HCT116 (cell line): Measurements from ENCODE around the gene LDLRAD4.

Experiments used
- CEBPB ChIP-seq: IDR thresholded peaks from 2 replicates; pipeline ENCODE4 v1.6.1; 2012; ENCODE audit warnings: low read depth
- EZH2 ChIP-seq: fragments of 200-600 bp; sonication (generic); IDR thresholded peaks from 2 replicates; pipeline ENCODE4 v1.6.1; 2017; ENCODE audit warnings: antibody characterized with exemption, mixed run types
- EZH2phosphoT487 ChIP-seq: fragments of 200-600 bp; IDR thresholded peaks from 2 replicates; pipeline ENCODE4 v1.6.1; 2018; ENCODE audit warnings: antibody characterized with exemption, borderline replicate concordance
- POLR2A ChIP-seq: IDR thresholded peaks from 2 replicates; pipeline ENCODE4 v1.7.0; 2011; ENCODE audit warnings: borderline replicate concordance; ENCODE audit not compliant: insufficient read depth, insufficient read length; ENCODE audit errors: extremely low read depth
- POLR2AphosphoS5 ChIP-seq: IDR thresholded peaks from 2 replicates; pipeline ENCODE4 v1.6.1; 2011; ENCODE audit warnings: mild to moderate bottlenecking, low read depth, low read length, moderate library complexity
- YY1 ChIP-seq: IDR thresholded peaks from 2 replicates; pipeline ENCODE4 v1.6.1; 2011; ENCODE audit warnings: low read length, low read depth, moderate library complexity, mild to moderate bottlenecking; ENCODE audit not compliant: insufficient replicate concordance; ENCODE audit errors: extremely low read depth
- ZFX ChIP-seq: fragments of 450-650 bp; IDR thresholded peaks from 2 replicates; pipeline ENCODE4 v1.6.1; 2017
- TF ChIP-seq, protein P1 (sequence below), 3 experiments: fragments of 200-600 bp in 1 of 3; sonication (generic) in 1 of 3; IDR thresholded peaks in 2 of 3; conservative IDR thresholded peaks in 1 of 3; 2 replicates each; pipeline ENCODE4 v1.5.1; 2012 to 2017; ENCODE audit warnings: low read depth in 2 of 3, low read length in 2 of 3, antibody characterized with exemption in 1 of 3, borderline replicate concordance in 1 of 3, control low read depth in 1 of 3, mild to moderate bottlenecking in 1 of 3, mixed read lengths in 1 of 3, mixed run types in 1 of 3, moderate library complexity in 1 of 3; ENCODE audit not compliant: insufficient read depth in 1 of 3

DNA sequence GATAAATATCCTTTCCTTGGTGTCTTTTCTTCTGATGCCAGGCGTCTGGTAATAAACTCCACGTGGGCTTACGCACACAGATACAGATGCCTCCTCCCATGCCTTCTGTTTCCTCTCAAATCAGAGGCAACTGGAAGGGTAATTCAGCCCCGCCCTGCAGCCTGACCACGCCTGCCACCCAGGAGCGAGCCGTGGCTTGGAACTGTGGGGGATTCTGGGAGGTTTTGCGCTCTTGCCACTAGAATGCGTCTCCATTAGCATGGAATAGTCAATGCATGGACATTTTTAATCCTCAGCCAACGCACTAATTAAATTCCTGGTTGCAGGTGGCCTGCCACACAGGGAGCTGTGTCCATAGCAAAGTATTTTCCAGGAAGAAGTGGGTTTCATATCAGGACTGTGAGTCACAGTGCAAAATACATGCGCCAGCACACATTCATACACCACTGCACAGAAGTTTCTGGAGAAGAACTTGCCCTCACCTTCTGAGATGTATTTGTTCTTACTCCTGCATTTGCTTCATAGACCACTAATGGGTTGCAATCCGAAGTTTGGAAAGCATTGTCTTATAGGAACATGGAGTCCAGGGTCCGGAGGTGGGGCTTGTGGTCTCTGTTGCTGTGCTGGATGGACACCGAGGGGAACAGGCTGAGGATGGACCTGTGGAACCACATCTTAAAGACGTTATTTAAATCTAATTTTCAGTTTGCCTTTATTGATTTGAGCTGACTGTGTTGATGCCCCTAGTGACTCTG, 151.4 kb downstream of the LDLRAD4 start:
- TF ChIP-seq, protein P1, sequence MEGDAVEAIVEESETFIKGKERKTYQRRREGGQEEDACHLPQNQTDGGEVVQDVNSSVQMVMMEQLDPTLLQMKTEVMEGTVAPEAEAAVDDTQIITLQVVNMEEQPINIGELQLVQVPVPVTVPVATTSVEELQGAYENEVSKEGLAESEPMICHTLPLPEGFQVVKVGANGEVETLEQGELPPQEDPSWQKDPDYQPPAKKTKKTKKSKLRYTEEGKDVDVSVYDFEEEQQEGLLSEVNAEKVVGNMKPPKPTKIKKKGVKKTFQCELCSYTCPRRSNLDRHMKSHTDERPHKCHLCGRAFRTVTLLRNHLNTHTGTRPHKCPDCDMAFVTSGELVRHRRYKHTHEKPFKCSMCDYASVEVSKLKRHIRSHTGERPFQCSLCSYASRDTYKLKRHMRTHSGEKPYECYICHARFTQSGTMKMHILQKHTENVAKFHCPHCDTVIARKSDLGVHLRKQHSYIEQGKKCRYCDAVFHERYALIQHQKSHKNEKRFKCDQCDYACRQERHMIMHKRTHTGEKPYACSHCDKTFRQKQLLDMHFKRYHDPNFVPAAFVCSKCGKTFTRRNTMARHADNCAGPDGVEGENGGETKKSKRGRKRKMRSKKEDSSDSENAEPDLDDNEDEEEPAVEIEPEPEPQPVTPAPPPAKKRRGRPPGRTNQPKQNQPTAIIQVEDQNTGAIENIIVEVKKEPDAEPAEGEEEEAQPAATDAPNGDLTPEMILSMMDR (IDR thresholded peaks at IDR 0.05 in 2 of 3, conservative IDR thresholded peaks at IDR 0.05 in 1 of 3; ENCODE audit: borderline replicate concordance in 1 of 3, insufficient read depth in 1 of 3, low read depth in 2 of 3, low read length in 2 of 3) = no peak
- TF ChIP-seq CEBPB (no peak), ZFX (no peak), POLR2AphosphoS5 (no peak), YY1 (no peak), POLR2A (no peak), EZH2phosphoT487 (no peak), EZH2 (no peak)
